Activated CD4-positive, alpha-beta T cell treated with anti-CD3 and anti-CD28 coated beads, Interleukin-2, amount 10 ng/mL, durations not matched to agents 7 days and 5 days (primary cell): ENCODE measurements around the gene MRPS2. TPM values are rescaled to one million over a fixed set of nuclear protein-coding genes. Genes with fewer than 3 reads are reported as not detected.
"Not testable (repeated sequence)": the region's sequence is repeated elsewhere in the genome, so short reads cannot be mapped to it uniquely, and the experiment has no call there.

Source experiments
- CTCF ChIA-PET: fragments of 350-600 bp; sonication (Branson Sonifier 250); formaldehyde crosslinking; loops from one replicate; lab custom pipeline; 2021; ENCODE audit warnings: antibody characterized with exemption; lab: Charles Lee
- POLR2A ChIA-PET: fragments of 350-600 bp; sonication (Branson Sonifier 250); formaldehyde crosslinking; loops from one replicate; lab custom pipeline; 2021; ENCODE audit warnings: antibody characterized with exemption; lab: Charles Lee
- DNase-seq: peaks from one replicate; pipeline ENCODE4 v3.0.0-alpha.2; 2020
- H3K27ac Mint-ChIP-seq: one replicate; pipeline ENCODE4 v1.8.0; 2021; ENCODE audit warnings: mild to moderate bottlenecking, moderate library complexity, mixed read lengths
- H3K27me3 Mint-ChIP-seq: one replicate; pipeline ENCODE4 v1.8.0; 2021; ENCODE audit warnings: mixed read lengths
- H3K36me3 Mint-ChIP-seq: one replicate; pipeline ENCODE4 v1.8.0; 2021; ENCODE audit warnings: low read depth, mixed read lengths
- H3K4me1 Mint-ChIP-seq: one replicate; pipeline ENCODE4 v1.8.0; 2021; ENCODE audit warnings: mixed read lengths
- H3K4me3 Mint-ChIP-seq: one replicate; pipeline ENCODE4 v1.8.0; 2021; ENCODE audit warnings: mild to moderate bottlenecking, moderate library complexity, mixed read lengths
- H3K9me3 Mint-ChIP-seq: one replicate; pipeline ENCODE4 v1.8.0; 2021; ENCODE audit warnings: mixed read lengths
- total RNA-seq, 2 experiments: library from RNA; stranded (reverse); gene quantifications; one replicate each; pipeline ENCODE4 v1.2.3, GENCODE V29; 2021

The MRPS2 gene
- total RNA-seq, 2 experiments from 2014 or later = 28.0 to 31.2 TPM

DNA sequence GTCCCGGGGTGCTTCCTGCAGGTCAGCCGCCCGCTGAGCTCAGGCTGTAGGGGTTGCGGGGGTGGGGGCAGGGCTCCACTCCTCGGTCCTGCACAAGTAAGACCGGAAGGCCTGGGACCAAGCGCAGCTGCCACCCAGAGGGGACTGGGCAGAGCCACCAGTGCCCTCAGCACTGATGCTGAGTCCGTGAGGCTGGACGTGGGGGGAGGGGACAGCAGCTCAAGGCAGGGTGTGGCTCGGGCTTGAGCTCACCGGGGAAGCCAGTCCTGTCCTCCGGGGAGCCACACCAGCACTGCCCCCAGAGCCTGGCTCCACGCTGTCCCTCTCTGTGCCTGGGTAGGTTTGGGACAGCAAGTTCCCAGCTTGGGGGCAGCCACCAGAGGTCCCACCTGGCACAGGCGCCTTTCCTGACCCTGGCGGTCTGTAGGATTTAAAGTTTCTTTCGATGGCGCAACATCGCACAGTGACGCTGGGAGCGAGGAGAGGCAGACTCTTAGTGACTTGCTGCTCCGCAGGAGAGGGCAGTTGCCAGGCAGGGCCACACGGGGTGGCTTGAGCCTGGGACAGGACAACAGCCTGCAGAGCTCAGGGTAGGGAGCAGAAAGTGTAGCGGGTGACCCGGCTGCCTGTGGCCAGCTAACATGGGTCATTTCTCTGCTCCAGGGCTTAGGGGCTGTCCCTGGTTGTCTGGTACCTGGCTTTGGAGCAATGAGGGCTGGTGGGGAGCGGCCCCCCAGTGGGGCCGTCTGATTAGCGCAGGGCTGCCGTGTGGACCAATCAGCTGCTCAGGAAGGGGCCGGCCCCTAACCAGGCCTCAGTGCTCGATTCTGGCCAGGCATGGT lies 26.5 kb downstream of the MRPS2 start:
- no peaks in the 10 kb centered on the region for H3K9me3 Mint-ChIP-seq
- H3K27ac Mint-ChIP-seq = no peak overlapping the region
- H3K4me3 Mint-ChIP-seq = no peak overlapping the region
- H3K4me1 Mint-ChIP-seq = peaks cover 2% of the 10 kb centered on the region
- ChIA-PET CTCF (no interaction called here), POLR2A (interaction anchor here (0.6 kb wide), 1 partner anchor 731 kb away, joined by 3 read pairs; no protein-coding TSS in a partner anchor)
- no peak for DNase-seq
- H3K27me3 Mint-ChIP-seq = no peaks in the 10 kb centered on the region
- no peaks in the 10 kb centered on the region for H3K36me3 Mint-ChIP-seq

GRCh38 chr9:135528842-135529435 lies 28.5 kb downstream of the MRPS2 start:
- H3K27me3 Mint-ChIP-seq, CTCF ChIA-PET: not testable (repeated sequence)

DNA sequence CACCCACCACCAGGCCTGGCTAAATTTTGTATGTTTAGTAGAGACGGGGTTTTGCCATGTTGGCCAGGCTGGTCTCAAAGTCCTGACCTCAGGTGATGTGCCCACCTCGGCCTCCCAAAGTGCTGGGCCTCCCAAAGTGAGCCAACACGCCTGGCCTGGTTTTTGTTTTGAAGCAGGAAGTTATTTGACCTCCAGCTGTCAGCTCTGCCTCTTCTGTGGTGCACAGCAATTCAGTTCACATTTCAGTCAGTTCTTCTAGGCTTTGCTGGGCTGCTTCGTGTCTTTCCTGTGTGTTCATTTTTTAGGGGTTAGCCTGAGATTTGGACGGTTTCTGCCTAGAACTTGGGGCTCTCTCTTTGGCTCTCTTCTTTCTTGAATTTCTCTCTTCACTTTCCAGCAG lies 29.7 kb downstream of the MRPS2 start:
- no peak overlapping the region for H3K27ac Mint-ChIP-seq
- H3K27me3 Mint-ChIP-seq = peaks cover 9% of the 10 kb centered on the region
- ChIA-PET CTCF (no interaction called here), POLR2A (no interaction called here)
- H3K4me3 Mint-ChIP-seq = no peak overlapping the region
- H3K9me3 Mint-ChIP-seq = no peaks in the 10 kb centered on the region
- DNase-seq = no peak
- no peaks in the 10 kb centered on the region for H3K36me3 Mint-ChIP-seq
- H3K4me1 Mint-ChIP-seq = peaks cover 2% of the 10 kb centered on the region

More at GRCh38 chr9:135528842-135529435, 28.5 kb downstream of the MRPS2 start:
- H3K36me3 Mint-ChIP-seq, DNase-seq, H3K4me1 Mint-ChIP-seq, H3K27ac Mint-ChIP-seq, H3K9me3 Mint-ChIP-seq, POLR2A ChIA-PET, H3K4me3 Mint-ChIP-seq: not testable (repeated sequence)

- Mint-ChIP-seq H3K27ac (no peak overlapping the region), H3K27me3 (peaks cover 9% of the 10 kb centered on the region), H3K4me1 (peaks cover 2% of the 10 kb centered on the region), H3K9me3 (no peaks in the 10 kb centered on the region), H3K36me3 (no peaks in the 10 kb centered on the region), H3K4me3 (no peak overlapping the region)
- ChIA-PET CTCF (no interaction called here), POLR2A (no interaction called here)
- DNase-seq = no peak
These were observed 30.6 kb downstream of the MRPS2 start for GRCh38 chr9:135531096-135531495.

DNA sequence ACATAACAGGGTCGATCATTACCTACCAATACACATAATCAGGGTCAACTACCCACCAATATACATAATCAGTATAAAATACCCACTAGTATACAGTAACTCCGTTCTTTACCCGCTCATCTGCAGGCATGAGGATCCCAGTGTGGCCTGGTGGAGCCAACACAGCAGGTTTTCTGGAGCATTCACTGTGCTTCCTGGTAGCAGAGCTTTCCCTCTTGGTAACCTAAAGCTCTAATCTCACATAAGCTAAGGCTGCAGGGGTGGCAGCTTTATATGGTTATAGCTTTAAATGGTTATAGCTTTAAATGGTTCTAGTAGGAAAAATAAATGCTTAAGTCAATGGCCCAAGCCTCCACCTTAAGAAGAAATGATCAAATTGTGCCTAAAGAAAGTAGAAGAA lies 32.6 kb downstream of the MRPS2 start:
- Mint-ChIP-seq H3K36me3 (no peaks in the 10 kb centered on the region), H3K27me3 (peaks cover 12% of the 10 kb centered on the region), H3K9me3 (no peaks in the 10 kb centered on the region), H3K4me3 (no peak overlapping the region), H3K4me1 (peaks cover 2% of the 10 kb centered on the region), H3K27ac (no peak overlapping the region)
- ChIA-PET CTCF (interaction anchor here (0.6 kb wide), 1 partner anchor 1087 kb away, joined by 3 read pairs; no protein-coding TSS in a partner anchor), POLR2A (no interaction called here)
- no peak for DNase-seq

DNA sequence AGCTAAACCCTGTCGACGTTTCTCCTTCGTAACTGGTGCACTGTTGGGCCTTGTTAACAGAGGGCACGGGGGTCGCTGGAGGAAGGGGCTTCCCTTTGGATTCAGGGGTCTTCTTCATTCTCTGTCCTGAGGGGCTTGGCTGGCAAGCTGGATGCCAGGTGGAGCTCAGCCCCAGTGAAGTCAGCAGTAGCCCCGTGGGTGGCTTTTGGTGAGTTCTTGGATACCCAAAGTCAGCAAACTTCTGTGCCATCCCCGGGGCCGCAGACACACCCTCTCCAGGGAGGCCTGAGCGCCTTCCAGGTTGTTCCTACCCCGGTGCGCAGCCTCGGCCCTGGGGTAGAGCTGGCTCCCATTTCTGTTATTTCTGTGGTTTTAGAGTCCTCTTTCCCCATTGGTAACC lies 33.2 kb downstream of the MRPS2 start:
- no peaks in the 10 kb centered on the region for H3K9me3 Mint-ChIP-seq
- no peak overlapping the region for H3K27ac Mint-ChIP-seq
- CTCF ChIA-PET = interaction anchor here (0.6 kb wide), 1 partner anchor 1087 kb away, joined by 3 read pairs; no protein-coding TSS in a partner anchor
- POLR2A ChIA-PET = no interaction called here
- H3K27me3 Mint-ChIP-seq = peaks cover 12% of the 10 kb centered on the region
- peaks cover 2% of the 10 kb centered on the region for H3K4me1 Mint-ChIP-seq
- H3K36me3 Mint-ChIP-seq = no peaks in the 10 kb centered on the region
- DNase-seq = no peak
- H3K4me3 Mint-ChIP-seq = no peak overlapping the region

- DNase-seq, H3K9me3 Mint-ChIP-seq, H3K4me3 Mint-ChIP-seq, H3K4me1 Mint-ChIP-seq, H3K27ac Mint-ChIP-seq, POLR2A ChIA-PET, H3K36me3 Mint-ChIP-seq, CTCF ChIA-PET: not testable (repeated sequence)
- H3K27me3 Mint-ChIP-seq = peaks cover 12% of the 10 kb centered on the region
These were observed 33.8 kb downstream of the MRPS2 start for GRCh38 chr9:135534192-135534711.

DNA sequence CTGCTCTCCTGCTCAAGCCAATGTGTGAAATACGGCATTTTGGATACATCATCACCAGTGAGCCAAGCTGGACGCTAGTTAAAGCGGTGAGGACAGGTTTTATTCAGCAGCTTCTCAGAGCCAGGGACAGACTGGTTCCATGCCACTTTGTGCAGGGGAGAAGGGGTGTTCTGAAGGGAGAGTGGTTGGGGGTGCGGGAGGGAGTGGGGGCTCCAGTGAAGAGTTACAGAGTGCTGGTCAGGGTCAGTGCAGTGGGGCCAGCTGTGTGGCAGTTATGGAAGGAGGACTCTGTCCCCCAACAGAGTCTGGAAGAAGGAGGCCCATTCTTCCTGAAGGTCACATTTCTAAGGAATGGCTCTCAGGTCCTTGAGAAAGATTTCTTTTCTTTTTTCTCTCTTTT lies 34.3 kb downstream of the MRPS2 start:
- H3K9me3 Mint-ChIP-seq, H3K4me3 Mint-ChIP-seq, DNase-seq, H3K27ac Mint-ChIP-seq, H3K36me3 Mint-ChIP-seq, H3K4me1 Mint-ChIP-seq, CTCF ChIA-PET, POLR2A ChIA-PET: not testable (repeated sequence)
- H3K27me3 Mint-ChIP-seq = peaks cover 12% of the 10 kb centered on the region

- H3K4me1 Mint-ChIP-seq, POLR2A ChIA-PET, DNase-seq, H3K9me3 Mint-ChIP-seq, H3K27ac Mint-ChIP-seq, H3K4me3 Mint-ChIP-seq, H3K36me3 Mint-ChIP-seq, CTCF ChIA-PET: not testable (repeated sequence)
- peaks cover 12% of the 10 kb centered on the region for H3K27me3 Mint-ChIP-seq
These were observed 35.1 kb downstream of the MRPS2 start for GRCh38 chr9:135535631-135536030.

DNA sequence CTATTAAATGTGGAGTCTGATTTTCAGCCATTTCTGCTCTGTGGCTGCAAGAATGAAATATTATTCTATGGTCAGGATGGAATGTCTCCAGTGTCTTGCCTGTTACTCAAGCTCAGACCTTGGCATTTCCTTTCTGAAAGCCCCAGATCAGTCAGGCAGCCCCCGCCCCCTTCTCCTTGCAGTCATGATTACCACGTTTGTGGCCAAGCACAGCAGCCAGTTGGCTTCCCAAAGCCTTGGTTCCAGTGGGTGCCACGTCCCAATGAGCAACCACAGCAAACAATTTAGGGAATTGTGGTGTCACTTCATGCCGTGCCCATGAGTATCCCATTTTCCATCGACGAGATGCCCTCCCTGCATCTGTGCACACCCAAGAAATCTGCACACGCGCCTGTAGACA lies 35.7 kb downstream of the MRPS2 start:
- Mint-ChIP-seq H3K4me3 (no peak overlapping the region), H3K9me3 (no peaks in the 10 kb centered on the region)
- POLR2A ChIA-PET = no interaction called here

GRCh38 chr9:135543262-135543894 lies 42.9 kb downstream of the MRPS2 start:
- CTCF ChIA-PET, H3K4me3 Mint-ChIP-seq, H3K4me1 Mint-ChIP-seq, DNase-seq, H3K9me3 Mint-ChIP-seq, H3K27ac Mint-ChIP-seq, H3K27me3 Mint-ChIP-seq, H3K36me3 Mint-ChIP-seq, POLR2A ChIA-PET: not testable (repeated sequence)

More for the DNA sequence above, 35.7 kb downstream of the MRPS2 start:
- CTCF ChIA-PET = no interaction called here
- H3K27ac Mint-ChIP-seq = no peak overlapping the region
- H3K36me3 Mint-ChIP-seq = no peaks in the 10 kb centered on the region
- no peak for DNase-seq
- peaks cover 12% of the 10 kb centered on the region for H3K27me3 Mint-ChIP-seq
- H3K4me1 Mint-ChIP-seq = no peaks in the 10 kb centered on the region

DNA sequence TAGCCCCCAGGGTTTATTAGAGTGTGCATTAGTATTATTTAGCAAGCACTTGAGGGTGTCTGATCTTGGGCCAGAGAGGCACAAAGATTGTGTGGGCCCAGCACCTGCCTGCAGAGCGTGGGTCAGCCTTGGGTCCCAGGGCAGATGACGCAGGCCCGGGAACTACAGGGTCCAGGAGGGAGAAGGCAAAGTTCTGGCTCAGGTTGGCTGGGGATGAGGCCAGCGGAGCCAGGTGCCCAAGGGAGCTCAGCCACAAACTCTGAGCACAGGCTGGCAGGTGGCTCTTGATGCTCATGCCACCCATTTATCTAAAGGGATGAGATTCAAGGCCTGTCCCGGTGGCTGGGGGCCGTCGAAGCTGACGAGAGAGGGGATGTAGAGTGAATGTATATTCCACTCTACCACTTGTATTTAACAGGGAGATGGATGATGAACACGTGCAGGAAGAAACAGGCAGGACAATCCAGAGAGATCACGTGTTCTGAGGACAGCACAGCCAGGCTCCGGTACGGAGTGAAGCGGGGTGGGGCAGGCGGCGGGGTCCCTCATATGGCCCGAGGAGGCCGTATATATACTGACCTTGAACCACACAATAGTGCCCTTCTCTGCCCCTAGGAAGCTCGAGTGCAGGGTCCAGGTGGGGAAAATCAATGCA lies 44.6 kb downstream of the MRPS2 start:
- Mint-ChIP-seq H3K4me1 (no peaks in the 10 kb centered on the region), H3K4me3 (no peak overlapping the region), H3K9me3 (no peaks in the 10 kb centered on the region), H3K27me3 (peaks cover 9% of the 10 kb centered on the region), H3K36me3 (no peaks in the 10 kb centered on the region), H3K27ac (no peak overlapping the region)
- ChIA-PET POLR2A (no interaction called here), CTCF (no interaction called here)
- DNase-seq = no peak
